WTC11 (cell line): ENCODE measurements around the gene TRIM44. TPM values are rescaled to one million over a fixed set of nuclear protein-coding genes. Genes with fewer than 3 reads are reported as not detected.

Experiments used
- AFF4 ChIP-seq: sonication (generic); formaldehyde crosslinking; IDR thresholded peaks from 2 replicates; pipeline ENCODE4 v1.8.1; 2023; ENCODE audit warnings: mild to moderate bottlenecking, missing genetic modification reagents, borderline replicate concordance
- ATF6 ChIP-seq: sonication (generic); formaldehyde crosslinking; IDR thresholded peaks from 2 replicates; pipeline ENCODE4 v1.8.1; 2023; ENCODE audit warnings: mild to moderate bottlenecking, missing genetic modification reagents
- E2F5 ChIP-seq: sonication (generic); formaldehyde crosslinking; IDR thresholded peaks from 2 replicates; pipeline ENCODE4 v1.8.1; 2022; ENCODE audit warnings: mild to moderate bottlenecking, moderate library complexity, missing genetic modification reagents
- ETV6 ChIP-seq: sonication (generic); formaldehyde crosslinking; IDR thresholded peaks from 2 replicates; pipeline ENCODE4 v1.8.1; 2022; ENCODE audit warnings: mild to moderate bottlenecking, missing genetic modification reagents
- FOXK1 ChIP-seq: sonication (generic); formaldehyde crosslinking; IDR thresholded peaks from 2 replicates; pipeline ENCODE4 v1.8.0; 2022; ENCODE audit warnings: mild to moderate bottlenecking, moderate library complexity, missing genetic modification reagents
- IRF1 ChIP-seq: sonication (generic); formaldehyde crosslinking; IDR thresholded peaks from 2 replicates; pipeline ENCODE4 v1.8.0; 2023; ENCODE audit warnings: missing genetic modification reagents
- PRDM15 ChIP-seq: sonication (generic); formaldehyde crosslinking; IDR thresholded peaks from 2 replicates; pipeline ENCODE4 v1.8.0; 2022; ENCODE audit warnings: missing genetic modification reagents
- RELA ChIP-seq: sonication (generic); formaldehyde crosslinking; IDR thresholded peaks from 2 replicates; pipeline ENCODE4 v1.8.1; 2022; ENCODE audit warnings: missing genetic modification reagents, mild to moderate bottlenecking, borderline replicate concordance
- SMAD4 ChIP-seq: sonication (generic); formaldehyde crosslinking; IDR thresholded peaks from 2 replicates; pipeline ENCODE4 v1.8.0; 2022; ENCODE audit warnings: mild to moderate bottlenecking, missing genetic modification reagents
- TCF7 ChIP-seq: sonication (generic); formaldehyde crosslinking; IDR thresholded peaks from 2 replicates; pipeline ENCODE4 v1.8.0; 2022; ENCODE audit warnings: mild to moderate bottlenecking, low read depth, missing genetic modification reagents, moderate library complexity
- TEAD4 ChIP-seq: sonication (generic); formaldehyde crosslinking; IDR thresholded peaks from 2 replicates; pipeline ENCODE4 v1.8.0; 2022; ENCODE audit warnings: mild to moderate bottlenecking, missing genetic modification reagents
- USF2 ChIP-seq: sonication (generic); formaldehyde crosslinking; IDR thresholded peaks from 2 replicates; pipeline ENCODE4 v1.8.1; 2023; ENCODE audit warnings: mild to moderate bottlenecking, missing genetic modification reagents, moderate library complexity
- ZBTB43 ChIP-seq: sonication (generic); formaldehyde crosslinking; IDR thresholded peaks from 2 replicates; pipeline ENCODE4 v1.8.1; 2023; ENCODE audit warnings: mild to moderate bottlenecking, missing genetic modification reagents
- ZNF317 ChIP-seq: sonication (generic); formaldehyde crosslinking; IDR thresholded peaks from 2 replicates; pipeline ENCODE4 v1.8.1; 2023; ENCODE audit warnings: low read depth, mild to moderate bottlenecking, moderate library complexity, missing genetic modification reagents, borderline replicate concordance
- ZNF532 ChIP-seq: fragments of 250-450 bp; sonication (Bioruptor Pico); IDR thresholded peaks from 2 replicates; pipeline ENCODE4 v1.9.0; 2021; ENCODE audit warnings: mild to moderate bottlenecking, borderline replicate concordance
- ZNF671 ChIP-seq: fragments of 250-450 bp; sonication (Bioruptor Pico); IDR thresholded peaks from 2 replicates; pipeline ENCODE4 v1.8.0; 2021; ENCODE audit warnings: mild to moderate bottlenecking
- total RNA-seq: library from RNA; stranded (reverse); gene quantifications from 3 replicates; pipeline ENCODE4 v1.2.3, GENCODE V29; 2021

Gene TRIM44
- total RNA-seq, 1 experiment from 2014 or later, result 27.4 TPM

- TF ChIP-seq ZNF671 (no peak), PRDM15 (CRISPR knock-in tag) (peak; percentile 85), IRF1 (CRISPR knock-in tag) (peak; percentile 99), E2F5 (peak; percentile 99), TEAD4 (CRISPR knock-in tag) (peak; percentile 99), ZNF317 (CRISPR knock-in tag) (peak; percentile 86; the same call in 1 of the 2 replicates), SMAD4 (peak; percentile 99), RELA (peak; percentile 99), ETV6 (CRISPR knock-in tag) (peak; percentile 99), ATF6 (CRISPR knock-in tag) (peak; percentile 95), USF2 (CRISPR knock-in tag) (peak; percentile 65), FOXK1 (CRISPR knock-in tag) (peak; percentile 98), AFF4 (CRISPR knock-in tag) (peak; percentile 94; the same call in 1 of the 2 replicates), ZNF532 (CRISPR knock-in tag) (no peak), ZBTB43 (peak; percentile 99), TCF7 (CRISPR knock-in tag) (peak; percentile 99)
Measured at GRCh38 chr11:35662649-35663407, at the start of gene TRIM44 (continued).
